MM.1S (cell line): ENCODE results near the gene KRIT1.

Experiments used
- CTCF ChIP-seq: fragments of 300-600 bp; sonication (generic); IDR thresholded peaks from 2 replicates; pipeline ENCODE4 v1.5.1; 2016; ENCODE audit warnings: antibody characterized with exemption, low read length, mixed read lengths
- EZH2 ChIP-seq: fragments of 300-600 bp; sonication (generic); optimal IDR thresholded peaks from 2 replicates; pipeline ENCODE3; 2017; ENCODE audit warnings: low read depth, mild to moderate bottlenecking, antibody characterized with exemption, low read length, mixed read lengths

GRCh38 chr7:92245487-92246359 is at the start of gene KRIT1, which contains the start of gene ANKIB1:
- no peak for TF ChIP-seq EZH2
- TF ChIP-seq CTCF: 0 out of 2 replicates have a peak, but pooled peaks have one; percentile 3
